GM20000 (cell line): Measurements from ENCODE around the gene KIRREL3.
"Not testable (repeated sequence)": the region's sequence is repeated elsewhere in the genome, so short reads cannot be mapped to it uniquely, and the experiment has no call there.

Experiments
- DNase-seq: peaks from one replicate; pipeline ENCODE4 v3.0.0; 2012; ENCODE audit warnings: low spot score
- TF ChIP-seq, protein P1 (sequence below): IDR thresholded peaks from 2 replicates; pipeline ENCODE4 v1.5.1; 2012; ENCODE audit warnings: mild to moderate bottlenecking, control low read depth; ENCODE audit errors: extremely low read depth, missing control alignments

Gene KIRREL3

DNA sequence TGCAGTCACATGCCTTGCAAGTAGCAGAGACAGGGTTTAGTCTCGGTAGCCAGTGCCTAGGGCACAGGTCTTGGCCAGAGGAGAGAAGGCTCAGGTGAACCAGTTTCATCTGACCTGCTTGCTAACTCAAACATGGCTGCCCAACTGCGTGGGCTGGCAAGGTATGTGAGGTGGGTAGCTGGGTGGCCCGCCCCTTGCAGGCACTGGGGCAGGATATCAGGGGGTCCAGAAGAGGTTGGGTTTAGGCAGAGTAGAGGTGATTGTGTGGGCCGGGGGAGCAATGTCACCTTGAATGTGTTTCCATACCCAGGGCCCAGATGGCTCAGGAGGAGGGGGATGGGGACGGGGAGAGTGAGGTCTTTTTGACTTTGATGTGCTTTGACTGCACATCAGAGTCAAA lies 607.4 kb downstream of the KIRREL3 start:
- no peak for DNase-seq
- TF ChIP-seq, protein P1, sequence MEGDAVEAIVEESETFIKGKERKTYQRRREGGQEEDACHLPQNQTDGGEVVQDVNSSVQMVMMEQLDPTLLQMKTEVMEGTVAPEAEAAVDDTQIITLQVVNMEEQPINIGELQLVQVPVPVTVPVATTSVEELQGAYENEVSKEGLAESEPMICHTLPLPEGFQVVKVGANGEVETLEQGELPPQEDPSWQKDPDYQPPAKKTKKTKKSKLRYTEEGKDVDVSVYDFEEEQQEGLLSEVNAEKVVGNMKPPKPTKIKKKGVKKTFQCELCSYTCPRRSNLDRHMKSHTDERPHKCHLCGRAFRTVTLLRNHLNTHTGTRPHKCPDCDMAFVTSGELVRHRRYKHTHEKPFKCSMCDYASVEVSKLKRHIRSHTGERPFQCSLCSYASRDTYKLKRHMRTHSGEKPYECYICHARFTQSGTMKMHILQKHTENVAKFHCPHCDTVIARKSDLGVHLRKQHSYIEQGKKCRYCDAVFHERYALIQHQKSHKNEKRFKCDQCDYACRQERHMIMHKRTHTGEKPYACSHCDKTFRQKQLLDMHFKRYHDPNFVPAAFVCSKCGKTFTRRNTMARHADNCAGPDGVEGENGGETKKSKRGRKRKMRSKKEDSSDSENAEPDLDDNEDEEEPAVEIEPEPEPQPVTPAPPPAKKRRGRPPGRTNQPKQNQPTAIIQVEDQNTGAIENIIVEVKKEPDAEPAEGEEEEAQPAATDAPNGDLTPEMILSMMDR: no peak

DNA sequence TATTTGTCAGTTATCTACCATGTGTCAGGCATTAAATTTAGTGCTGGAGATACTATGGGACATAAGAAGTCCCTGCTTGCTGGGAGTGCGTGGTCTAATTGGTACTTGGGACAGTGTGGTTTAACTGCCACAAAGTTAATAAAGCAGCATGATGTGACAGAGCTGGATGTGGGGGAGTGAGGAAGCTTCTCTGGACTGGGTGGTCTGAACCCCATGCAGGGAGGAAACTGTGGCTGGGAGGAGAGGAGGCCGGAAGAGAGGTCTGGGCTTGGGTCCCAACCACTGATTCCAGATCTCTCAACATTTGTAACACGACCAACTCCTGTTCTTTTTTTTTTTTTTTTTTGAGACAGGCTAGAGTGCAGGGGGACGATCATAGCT lies 607.9 kb downstream of the KIRREL3 start:
- no peak for DNase-seq
- TF ChIP-seq, protein P1: no peak

- DNase-seq: no peak
- TF ChIP-seq, protein P1: no peak
These were observed 608.5 kb downstream of the KIRREL3 start for GRCh38 chr11:126391970-126392632.

- DNase-seq: no peak
- TF ChIP-seq, protein P1: no peak
These were observed 609.1 kb downstream of the KIRREL3 start for GRCh38 chr11:126391286-126391954.

- TF ChIP-seq, protein P1: no peak
- DNase-seq: no peak
These were observed 610.2 kb downstream of the KIRREL3 start for GRCh38 chr11:126390272-126390867.

- TF ChIP-seq, protein P1: no peak
- no peak for DNase-seq
These were observed 612.7 kb downstream of the KIRREL3 start for GRCh38 chr11:126387857-126388256.

DNA sequence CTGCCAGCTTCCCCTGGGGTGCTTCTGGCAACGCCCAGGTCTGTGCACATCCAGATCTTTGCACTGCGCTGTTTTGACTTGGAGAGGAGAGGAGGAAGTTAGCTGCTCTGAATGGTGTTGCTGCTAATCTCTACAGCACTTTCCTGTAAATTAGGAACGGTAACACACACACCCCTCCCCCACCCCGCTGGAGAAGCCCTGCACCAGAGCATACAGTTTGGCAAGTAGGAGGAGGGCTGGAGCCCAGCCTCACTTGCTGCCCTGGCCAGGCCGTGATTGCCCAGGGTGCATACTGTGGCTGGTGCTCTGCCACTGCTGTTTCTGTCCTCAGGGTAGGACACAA lies 613.9 kb downstream of the KIRREL3 start:
- DNase-seq: not testable (repeated sequence)
